ENCODE data around the gene FAM3A. TPM values are rescaled to one million over a fixed set of nuclear protein-coding genes. Genes with fewer than 3 reads are reported as not detected.

Gene FAM3A
- total and polyA plus RNA-seq, 2 of the 8 experiments (the other 6 are each of a cell fraction or from before 2014, with no cell fraction given) = 16.2 to 18.6 TPM

GRCh38 chrX:154482786-154483185 is 33.2 kb downstream of the FAM3A start:
- Histone ChIP-seq H3K23me2 (ENCODE audit: low read depth, low read length) (peaks cover 3% of the 10 kb centered on the region; the same call in 1 of the 2 replicates), H4K5ac (ENCODE audit: insufficient read length, low read depth, low read length) (no peak overlapping the region), H4K20me1 (replicated peaks in 1 of 2; ENCODE audit: control insufficient read depth in 1 of 2, insufficient read depth in 2 of 2, low read length in 2 of 2) (peaks cover 0 to 2% of the 10 kb centered on the region in 2 experiments), H2BK120ac (replicated peaks; ENCODE audit: low read depth, low read length) (no peak overlapping the region), H3K4me3 (ENCODE audit: extremely low read depth in 1 of 4, insufficient read depth in 2 of 4, low read depth in 3 of 4, low read length in 4 of 4) (no peak overlapping the region), H3K56ac (replicated peaks; ENCODE audit: insufficient read length, low read depth, low read length) (no peak overlapping the region), H2BK15ac (ENCODE audit: low read length) (no peak overlapping the region), H3K14ac (ENCODE audit: insufficient read length) (no peak overlapping the region), H2BK20ac (ENCODE audit: low read length) (no peak overlapping the region), H4K8ac (ENCODE audit: extremely low read depth, insufficient read depth, low read length) (no peak overlapping the region), H3K36me3 (ENCODE audit: control insufficient read depth in 2 of 4, insufficient read depth in 4 of 4, low read length in 3 of 4) (peaks cover 0 to 13% (median 0%) of the 10 kb centered on the region in 4 experiments; a peak in 2 of 8 replicates), H3K79me1 (ENCODE audit: low read depth, low read length) (no peaks in the 10 kb centered on the region), H3K9ac (replicated peaks in 1 of 4; ENCODE audit: extremely low read depth in 1 of 4, low read depth in 3 of 4, low read length in 3 of 4) (no peak overlapping the region), H2AK5ac (ENCODE audit: low read depth, low read length) (no peak overlapping the region), H3K4ac (replicated peaks; ENCODE audit: insufficient read length, low read depth, low read length) (no peak overlapping the region), H3K27ac (ENCODE audit: low read depth, low read length) (no peak overlapping the region), H3K4me2 (ENCODE audit: insufficient read depth in 1 of 2, low read depth in 2 of 2, low read length in 2 of 2) (no peak overlapping the region), H2BK12ac (ENCODE audit: low read depth, low read length) (no peak overlapping the region), H2BK5ac (ENCODE audit: low read depth, low read length) (no peak overlapping the region), H3K27me3 (replicated peaks in 1 of 4; ENCODE audit: control insufficient read depth in 3 of 4, extremely low read depth in 1 of 4, insufficient read depth in 3 of 4, low read length in 3 of 4) (no peaks in the 10 kb centered on the region), H3K9me3 (ENCODE audit: insufficient read depth in 2 of 2, low read depth in 1 of 2, low read length in 1 of 2) (no peaks in the 10 kb centered on the region), H4K91ac (replicated peaks; ENCODE audit: insufficient read length, low read length) (no peak overlapping the region), H3K18ac (ENCODE audit: extremely low read depth, low read length) (no peak overlapping the region), H3K4me1 (replicated peaks in 1 of 4; ENCODE audit: control insufficient read depth in 3 of 4, insufficient read depth in 4 of 4, low read length in 3 of 4) (peaks cover 0 to 6% (median 2%) of the 10 kb centered on the region in 4 experiments; a peak in 4 of 7 replicates), H3K23ac (ENCODE audit: insufficient read length) (no peak overlapping the region), H3K79me2 (ENCODE audit: control insufficient read depth in 1 of 2, insufficient read depth in 2 of 2, low read length in 2 of 2) (no peaks in the 10 kb centered on the region), H2AFZ (ENCODE audit: low read length) (no peak overlapping the region)
- ChIA-PET POLR2A (ENCODE audit: partially characterized antibody) (interaction anchor here (1.0 to 1.2 kb wide), 2 partner anchors 47 to 85 kb away, joined by 3 read pairs; partner anchors contain the start of gene RPL10), CTCF (ENCODE audit: partially characterized antibody) (interaction anchor here (1.0 to 2.1 kb wide), 4 partner anchors 33 to 51 kb away, joined by 3 to 8 read pairs (median 4); no protein-coding TSS in a partner anchor)
- TF ChIP-seq SIRT6 (IDR thresholded peaks at IDR 0.05; ENCODE audit: low read length) = no peak
- TF ChIP-seq TAF1 (IDR thresholded peaks at IDR 0.05; ENCODE audit: low read depth, low read length) = no peak
- no peak for TF ChIP-seq SP4 (IDR thresholded peaks at IDR 0.05; ENCODE audit: low read length)
- TF ChIP-seq TAF7 (optimal IDR thresholded peaks at IDR 0.05; ENCODE audit: borderline replicate concordance, low read depth, low read length) = no peak
- TF ChIP-seq SUZ12 (IDR thresholded peaks at IDR 0.05; ENCODE audit: low read length) = no peak
- TF ChIP-seq ZNF274 (IDR thresholded peaks at IDR 0.05; ENCODE audit: borderline replicate concordance, extremely low read depth, low read length) = no peak
- no peak for TF ChIP-seq CEBPB (IDR thresholded peaks at IDR 0.05; ENCODE audit: low read depth, low read length)
- TF ChIP-seq TEAD4 (IDR thresholded peaks at IDR 0.05; ENCODE audit: low read depth, low read length) = no peak
- TF ChIP-seq JUN (IDR thresholded peaks at IDR 0.05; ENCODE audit: low read depth, low read length) = no peak
- no peak for TF ChIP-seq RFX5 (IDR thresholded peaks at IDR 0.05; ENCODE audit: borderline replicate concordance, low read depth, low read length)
- TF ChIP-seq SP2 (IDR thresholded peaks at IDR 0.05; ENCODE audit: low read length) = no peak
- FAIRE-seq (no peak), DNase-seq (ENCODE audit: low read depth in 1 of 2, low spot score in 2 of 2) (no peak)
- WGBS, 2 experiments (ENCODE audit: extremely low coverage in 1 of 2, insufficient coverage in 1 of 2, insufficient read length in 1 of 2, insufficient replicate concordance in 2 of 2, low coverage in 1 of 2, low lambda C conversion rate in 2 of 2, missing lambda C conversion rate in 1 of 2) = 94% methylated on average over 7 of the region's 7 CpGs; no CpG with 5 or more reads in 1 of the 2 experiments

Data from H1 (cell line).